NCI-H2196 treated with DMSO at 0.1 percent for 48 hours (cell line): Measurements from ENCODE around the gene CFAP61.
"Not testable (repeated sequence)": the region's sequence is repeated elsewhere in the genome, so short reads cannot be mapped to it uniquely, and the experiment has no call there.

ENCODE experiments used
- DNase-seq: peaks from one replicate; lab custom pipeline; 2025; ENCODE audit not compliant: unreplicated experiment; lab: John Stamatoyannopoulos, UW

Gene CFAP61

GRCh38 chr20:20318365-20319161 lies 266.2 kb downstream of the CFAP61 start:
- DNase-seq: no peak

DNA sequence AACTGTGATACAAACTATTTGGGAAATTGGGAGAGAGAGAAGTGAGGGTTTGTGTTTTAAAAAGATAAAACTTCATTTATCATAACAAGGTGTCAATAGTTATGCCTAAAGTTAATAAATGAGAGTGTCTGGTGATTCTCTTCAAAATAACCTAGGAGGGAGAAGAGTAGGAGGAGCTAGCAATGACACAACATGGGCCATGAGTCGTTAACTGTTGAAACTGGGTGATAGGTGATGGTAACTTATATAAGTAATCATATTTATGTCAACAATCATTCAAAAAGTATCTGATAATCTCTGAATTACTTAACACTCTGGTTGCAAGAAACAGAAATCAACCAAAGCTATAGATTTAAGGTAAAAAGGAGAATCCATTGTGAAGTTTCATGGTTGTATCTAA lies 268.8 kb downstream of the CFAP61 start:
- no peak for DNase-seq

- no peak for DNase-seq
Measured at GRCh38 chr20:20321917-20322316, 269.6 kb downstream of the CFAP61 start.

GRCh38 chr20:20322912-20323311 lies 270.6 kb downstream of the CFAP61 start:
- DNase-seq: no peak

DNA sequence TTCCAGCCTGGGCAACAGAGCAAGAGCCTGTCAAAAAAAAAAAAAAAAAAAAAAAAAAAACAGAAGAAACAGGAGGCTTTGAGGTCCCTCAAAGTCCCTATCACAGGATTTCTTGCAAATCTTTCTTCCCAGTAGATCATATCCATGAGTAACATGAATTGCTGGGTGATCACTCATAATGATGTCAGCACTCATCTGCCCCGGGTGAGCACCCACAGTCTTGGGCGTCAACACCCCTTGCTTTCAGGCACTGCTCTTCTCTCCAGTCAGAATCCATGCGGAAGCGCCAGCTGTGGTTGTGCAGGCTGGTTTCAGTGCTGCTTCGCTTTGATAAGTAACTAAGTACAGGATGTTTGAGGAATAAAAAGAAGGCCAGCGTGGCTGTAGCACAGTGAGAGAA lies 275.4 kb downstream of the CFAP61 start:
- no peak for DNase-seq

- DNase-seq: no peak
Measured at GRCh38 chr20:20329564-20329963, 277.2 kb downstream of the CFAP61 start.

DNA sequence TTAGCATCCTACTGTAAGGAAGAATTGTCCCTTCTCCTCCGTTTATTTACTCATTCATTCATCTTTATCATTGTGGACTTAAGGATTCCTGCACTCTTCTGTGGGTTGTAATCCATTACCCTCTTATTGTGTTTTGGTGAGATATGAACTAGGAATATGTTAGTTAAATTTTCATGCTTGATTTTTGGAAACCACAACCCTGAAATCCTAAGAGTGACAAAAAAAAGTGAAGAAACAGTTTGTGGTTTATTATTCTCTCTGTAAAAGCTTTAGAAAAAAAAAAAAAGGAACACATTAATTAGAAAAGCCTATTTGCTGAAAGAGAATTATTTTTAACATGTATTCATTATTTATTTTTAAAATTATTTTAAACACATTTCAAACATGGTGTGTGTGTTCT lies 278.8 kb downstream of the CFAP61 start:
- DNase-seq: no peak

DNA sequence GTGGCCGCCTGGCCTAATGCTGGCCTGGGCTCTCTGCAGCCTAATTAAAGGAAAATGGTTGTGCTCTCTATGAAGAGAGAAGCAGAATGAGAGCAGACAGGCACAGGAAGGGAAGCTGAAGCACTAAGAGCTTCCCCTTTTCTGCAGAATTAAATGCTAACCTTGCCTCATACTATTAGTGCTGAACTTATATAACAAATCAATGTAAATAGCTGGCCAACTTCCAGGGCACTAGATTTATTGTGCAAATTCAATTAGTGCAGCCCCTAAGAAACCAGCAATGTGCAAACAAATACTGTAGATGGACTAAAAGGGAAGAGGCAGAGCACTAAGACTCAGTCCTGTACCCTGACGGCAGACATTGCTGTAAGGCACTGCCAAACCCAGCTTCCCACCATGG lies 279.5 kb downstream of the CFAP61 start:
- no peak for DNase-seq

DNA sequence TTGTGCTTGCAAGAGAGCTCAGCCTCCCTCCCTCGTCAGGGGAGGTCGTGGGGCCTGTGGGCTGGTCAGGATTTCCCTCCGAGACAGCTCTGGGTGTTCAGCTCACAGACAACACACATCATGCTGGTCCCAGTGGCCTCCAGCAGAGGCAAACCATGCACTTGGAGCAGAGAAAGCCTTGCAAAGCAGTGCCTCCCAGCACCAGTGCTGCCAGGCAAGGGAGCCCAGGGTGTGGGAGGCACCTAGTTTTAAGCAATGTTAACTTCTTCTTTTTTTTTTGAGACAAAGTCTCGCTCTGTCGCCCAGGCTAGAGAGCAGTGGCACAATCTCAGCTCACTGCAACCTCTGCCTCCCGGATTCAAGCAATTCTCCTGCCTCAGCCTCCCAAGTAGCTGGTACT lies 281.5 kb downstream of the CFAP61 start:
- no peak for DNase-seq

- DNase-seq: no peak
Measured at GRCh38 chr20:20334489-20334888, 282.2 kb downstream of the CFAP61 start.

GRCh38 chr20:20338133-20338730 lies 285.9 kb downstream of the CFAP61 start:
- DNase-seq: no peak

DNA sequence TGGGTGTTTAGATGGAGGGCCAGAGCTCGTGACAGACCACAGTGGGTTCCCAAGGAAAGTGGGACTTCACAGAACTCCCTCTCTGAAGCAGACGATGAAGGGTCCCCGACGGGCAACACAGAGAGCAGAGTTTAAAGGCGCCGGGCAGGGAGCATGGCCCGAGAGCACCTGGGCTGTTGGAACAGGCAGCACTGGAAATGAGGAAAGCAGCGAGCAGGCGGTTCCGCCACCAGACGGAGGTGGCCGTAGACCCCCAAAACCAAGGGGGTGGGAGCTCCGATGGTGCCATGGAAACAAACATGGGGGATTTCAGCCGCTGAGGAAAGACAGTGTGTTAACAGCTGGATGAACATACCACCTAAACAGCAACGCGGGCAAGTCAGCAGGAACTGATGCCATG lies 288.1 kb downstream of the CFAP61 start:
- no peak for DNase-seq

GRCh38 chr20:20341371-20341770 lies 289.0 kb downstream of the CFAP61 start:
- DNase-seq: no peak

GRCh38 chr20:20342066-20342465 lies 289.7 kb downstream of the CFAP61 start:
- DNase-seq: no peak

DNA sequence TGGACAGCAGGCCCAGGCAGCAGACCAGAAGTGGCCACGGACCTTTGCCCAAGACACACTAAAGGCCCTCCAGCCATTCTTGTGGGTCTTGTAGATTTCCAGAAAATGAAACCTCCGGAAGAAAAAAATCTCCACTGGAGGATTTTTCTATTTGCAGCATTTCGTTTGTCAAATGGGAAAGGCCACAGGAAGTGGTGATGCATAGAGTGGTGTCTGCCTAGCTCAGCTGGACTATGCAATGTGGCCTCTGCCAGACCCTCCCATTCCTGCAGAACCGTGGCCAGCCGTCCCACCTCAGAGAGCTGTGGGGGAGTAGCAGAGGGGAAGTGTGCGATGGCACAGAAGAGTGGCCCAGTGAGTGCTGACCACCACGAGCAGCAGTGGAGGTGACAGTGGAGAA lies 291.6 kb downstream of the CFAP61 start:
- DNase-seq: no peak

DNA sequence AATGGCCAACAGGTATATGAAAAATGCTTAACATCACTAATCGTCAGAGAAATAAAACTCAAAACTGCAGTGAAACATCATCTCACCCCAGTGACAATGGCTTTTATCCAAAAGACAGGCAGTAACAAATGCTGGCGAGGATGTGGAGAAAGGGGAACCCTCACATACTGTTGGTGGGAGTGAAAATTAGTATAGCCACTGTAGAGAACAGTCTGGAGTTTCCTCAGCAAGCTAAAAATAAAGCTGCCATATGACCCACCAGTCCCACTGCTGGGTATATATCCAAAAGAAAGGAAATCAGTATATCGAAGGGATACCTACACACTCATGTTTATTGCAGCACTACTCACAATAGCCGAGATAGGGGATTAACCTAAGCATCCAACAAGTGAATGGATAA lies 292.1 kb downstream of the CFAP61 start:
- no peak for DNase-seq

DNA sequence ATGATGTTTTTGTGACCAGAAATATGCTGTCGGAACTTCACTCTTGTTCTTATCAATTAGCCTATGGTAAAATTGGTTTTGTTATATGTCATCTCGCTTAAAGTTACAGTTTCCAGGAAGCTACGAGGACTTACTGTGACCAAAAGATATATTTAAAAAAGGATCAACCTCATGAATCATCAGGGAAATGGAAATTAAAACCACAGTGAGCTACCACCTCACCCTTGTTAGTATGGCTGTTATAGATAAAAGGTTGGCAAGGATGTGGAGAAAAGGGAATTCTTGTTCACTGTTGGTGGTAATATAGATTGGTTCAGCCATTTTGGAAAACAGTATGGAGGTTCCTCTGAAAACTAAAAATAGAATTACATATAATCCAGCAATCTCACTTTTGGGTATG lies 301.2 kb downstream of the CFAP61 start:
- DNase-seq: no peak

DNA sequence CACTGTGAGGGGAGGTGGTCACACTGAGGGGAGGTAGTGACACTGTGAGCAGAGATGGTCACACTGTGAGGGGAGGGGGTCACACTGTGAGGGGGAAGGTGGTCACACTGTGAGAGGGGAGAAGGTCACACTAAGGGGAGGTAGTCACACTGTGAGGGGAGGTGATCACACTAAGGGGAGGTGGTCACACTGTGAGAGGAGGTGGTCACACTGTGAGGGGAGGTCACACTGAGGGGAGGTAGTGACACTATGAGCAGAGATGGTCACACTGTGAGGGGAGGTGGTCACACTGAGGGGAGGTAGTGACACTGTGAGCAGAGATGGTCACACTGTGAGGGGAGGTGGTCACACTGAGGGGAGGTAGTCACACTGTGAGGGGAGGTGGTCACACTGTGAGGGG lies 303.2 kb downstream of the CFAP61 start:
- not testable (repeated sequence) for DNase-seq

DNA sequence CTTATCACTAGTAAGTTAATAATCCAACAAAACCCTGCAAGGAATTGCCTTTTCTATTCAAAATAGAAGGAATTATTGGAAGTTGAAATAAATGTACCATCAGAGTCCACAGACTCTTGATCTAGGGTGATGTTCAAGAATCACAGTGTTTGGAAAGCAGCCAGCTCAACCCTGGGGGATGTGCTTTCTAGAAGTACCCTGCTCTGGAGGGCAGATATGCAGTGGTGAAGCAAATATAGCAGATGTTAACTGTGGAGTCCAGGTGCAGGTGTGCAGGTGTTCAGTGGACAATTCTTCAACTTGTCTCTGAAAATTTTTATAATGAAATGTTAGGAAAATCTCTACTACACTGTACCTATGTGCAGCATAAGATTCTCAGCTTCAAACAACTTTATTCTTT lies 306.5 kb downstream of the CFAP61 start:
- no peak for DNase-seq

GRCh38 chr20:20359628-20360027 lies 307.3 kb downstream of the CFAP61 start:
- no peak for DNase-seq

GRCh38 chr20:20360464-20360863 lies 308.1 kb downstream of the CFAP61 start:
- DNase-seq: peak; percentile 55

GRCh38 chr20:20362774-20363433 lies 310.6 kb downstream of the CFAP61 start:
- DNase-seq: peak; percentile 82
